SH-SY5Y (cell line): ENCODE measurements around the gene NFKBIE.

ENCODE experiments used
- GATA2 ChIP-seq: IDR thresholded peaks from 2 replicates; pipeline ENCODE4 v1.6.1; 2011; ENCODE audit warnings: mild to moderate bottlenecking, low read depth, low read length
- GATA3 ChIP-seq: IDR thresholded peaks from 2 replicates; pipeline ENCODE4 v1.6.1; 2011; ENCODE audit warnings: low read depth, mild to moderate bottlenecking, low read length, moderate library complexity

DNA sequence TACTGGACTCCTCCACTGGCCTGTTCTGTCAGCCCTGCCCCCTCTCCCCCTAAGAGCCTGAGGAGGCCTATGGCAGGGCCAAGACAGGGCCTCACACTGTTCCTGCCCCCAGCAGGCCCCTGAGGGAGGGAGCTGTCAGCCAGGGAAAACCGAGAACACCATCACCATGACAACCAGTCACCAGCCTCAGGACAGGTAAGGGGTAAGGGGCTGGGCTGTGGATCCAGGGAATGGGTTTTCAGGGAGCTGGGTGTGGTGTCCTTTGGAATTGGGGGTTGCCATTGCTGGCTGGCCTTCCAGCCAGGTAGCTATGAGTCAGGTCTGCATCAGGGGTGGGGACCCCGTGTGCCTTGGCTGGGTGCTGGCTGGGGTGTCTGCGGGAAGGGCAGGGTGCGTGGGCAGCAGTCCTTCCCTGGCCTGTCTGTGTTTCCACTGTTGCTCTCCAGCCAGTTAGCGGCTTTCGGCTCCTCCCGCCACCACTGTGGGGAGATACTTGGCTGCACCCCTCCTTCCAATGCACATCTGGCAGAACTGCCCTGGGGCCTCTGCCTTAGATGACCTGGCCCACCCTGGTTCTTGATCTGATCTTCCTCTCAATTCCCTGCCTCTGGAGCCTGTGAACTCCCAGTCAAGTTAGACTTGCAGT is 38.1 kb downstream of the NFKBIE start:
- TF ChIP-seq GATA2, result no peak
- TF ChIP-seq GATA3, result no peak
